Suprapubic skin (tissue), 4 donors: Measurements from ENCODE around the gene MAT1A.

Source experiments
- EP300 ChIP-seq: sonication (generic); formaldehyde crosslinking; IDR thresholded peaks from one replicate; pipeline ENCODE4 v1.6.1; 2017; ENCODE audit warnings: antibody characterized with exemption
- POLR2A ChIP-seq, 2 donors: fragments of 450-650 bp; IDR thresholded peaks; one replicate each; pipeline ENCODE4 v1.6.1; 2017; ENCODE audit warnings: antibody characterized with exemption in 2 of 2, mild to moderate bottlenecking in 2 of 2, moderate library complexity in 2 of 2
- POLR2AphosphoS5 ChIP-seq, 3 donors: sonication (generic); formaldehyde crosslinking; IDR thresholded peaks; one replicate each; pipeline ENCODE4 v1.6.1; 2017; ENCODE audit warnings: antibody characterized with exemption in 3 of 3
- TF ChIP-seq, protein P1 (sequence below), 2 donors: fragments of 200-600 bp in 1 of 2; fragments of 450-650 bp in 1 of 2; sonication (generic) in 1 of 2; IDR thresholded peaks; one replicate each; pipeline ENCODE4 v1.5.1; 2016 to 2019; ENCODE audit warnings: antibody characterized with exemption in 2 of 2, mild to moderate bottlenecking in 1 of 2, moderate library complexity in 1 of 2

DNA sequence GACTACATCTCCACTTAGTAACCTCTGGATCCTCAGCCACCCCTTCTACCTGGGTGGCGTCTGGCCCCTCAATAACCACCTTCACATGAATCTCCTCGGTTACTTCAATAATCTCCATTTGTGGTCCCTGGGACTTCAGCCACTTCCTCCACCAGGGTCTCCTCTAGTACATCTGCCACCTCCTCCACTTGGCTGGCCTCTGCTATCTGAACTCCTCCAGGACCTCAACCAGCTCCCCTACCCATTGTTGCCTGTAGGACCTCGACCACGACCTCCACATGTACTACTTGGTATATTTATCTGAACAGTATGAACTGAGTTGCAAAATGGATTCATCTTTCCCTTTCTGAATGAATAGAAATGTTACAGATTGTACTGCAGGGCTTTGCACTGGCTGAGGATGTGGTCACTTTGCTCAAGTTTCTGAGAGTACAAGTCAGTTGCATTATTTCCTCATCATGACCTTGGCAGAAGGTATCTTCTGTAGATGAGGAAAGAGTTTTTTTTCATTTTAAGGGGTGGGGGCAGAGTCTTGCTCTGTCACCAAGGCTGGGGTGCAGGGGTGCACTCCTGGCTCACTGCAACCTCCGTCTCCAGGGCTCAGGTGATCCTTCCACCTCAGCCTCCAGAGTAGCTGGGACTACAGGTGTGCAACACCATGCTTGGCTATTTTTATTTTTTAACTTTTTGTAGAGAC lies 36.0 kb downstream of the MAT1A start:
- TF ChIP-seq, protein P1, sequence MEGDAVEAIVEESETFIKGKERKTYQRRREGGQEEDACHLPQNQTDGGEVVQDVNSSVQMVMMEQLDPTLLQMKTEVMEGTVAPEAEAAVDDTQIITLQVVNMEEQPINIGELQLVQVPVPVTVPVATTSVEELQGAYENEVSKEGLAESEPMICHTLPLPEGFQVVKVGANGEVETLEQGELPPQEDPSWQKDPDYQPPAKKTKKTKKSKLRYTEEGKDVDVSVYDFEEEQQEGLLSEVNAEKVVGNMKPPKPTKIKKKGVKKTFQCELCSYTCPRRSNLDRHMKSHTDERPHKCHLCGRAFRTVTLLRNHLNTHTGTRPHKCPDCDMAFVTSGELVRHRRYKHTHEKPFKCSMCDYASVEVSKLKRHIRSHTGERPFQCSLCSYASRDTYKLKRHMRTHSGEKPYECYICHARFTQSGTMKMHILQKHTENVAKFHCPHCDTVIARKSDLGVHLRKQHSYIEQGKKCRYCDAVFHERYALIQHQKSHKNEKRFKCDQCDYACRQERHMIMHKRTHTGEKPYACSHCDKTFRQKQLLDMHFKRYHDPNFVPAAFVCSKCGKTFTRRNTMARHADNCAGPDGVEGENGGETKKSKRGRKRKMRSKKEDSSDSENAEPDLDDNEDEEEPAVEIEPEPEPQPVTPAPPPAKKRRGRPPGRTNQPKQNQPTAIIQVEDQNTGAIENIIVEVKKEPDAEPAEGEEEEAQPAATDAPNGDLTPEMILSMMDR (IDR thresholded peaks at IDR 0.05) = no peak
- TF ChIP-seq POLR2AphosphoS5 (IDR thresholded peaks at IDR 0.05) (no peak), EP300 (no peak), POLR2A (IDR thresholded peaks at IDR 0.05) (no peak)
